Measurements from ENCODE around the gene AHI1.

AHI1 gene

DNA sequence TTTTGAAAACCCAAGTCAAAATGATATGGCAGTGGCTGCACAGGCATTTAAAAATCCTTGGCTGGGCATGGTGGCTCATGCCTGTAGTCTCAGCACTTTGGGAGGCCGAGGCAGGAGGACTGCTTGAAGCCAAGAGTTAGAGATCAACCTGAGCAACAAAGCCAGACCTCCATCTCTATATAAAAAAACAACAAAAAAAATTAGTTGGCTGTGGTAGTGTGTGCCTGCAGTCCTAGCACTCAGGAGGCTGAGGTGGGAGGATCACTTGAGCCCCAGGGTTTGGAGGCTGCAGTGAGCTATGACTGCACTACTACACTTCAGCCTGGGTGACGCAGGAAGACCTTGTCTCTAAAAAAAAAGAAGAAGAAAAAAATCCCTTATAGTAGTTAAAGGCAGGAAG lies 173.6 kb downstream of the AHI1 start:
- TF ChIP-seq, protein P1, sequence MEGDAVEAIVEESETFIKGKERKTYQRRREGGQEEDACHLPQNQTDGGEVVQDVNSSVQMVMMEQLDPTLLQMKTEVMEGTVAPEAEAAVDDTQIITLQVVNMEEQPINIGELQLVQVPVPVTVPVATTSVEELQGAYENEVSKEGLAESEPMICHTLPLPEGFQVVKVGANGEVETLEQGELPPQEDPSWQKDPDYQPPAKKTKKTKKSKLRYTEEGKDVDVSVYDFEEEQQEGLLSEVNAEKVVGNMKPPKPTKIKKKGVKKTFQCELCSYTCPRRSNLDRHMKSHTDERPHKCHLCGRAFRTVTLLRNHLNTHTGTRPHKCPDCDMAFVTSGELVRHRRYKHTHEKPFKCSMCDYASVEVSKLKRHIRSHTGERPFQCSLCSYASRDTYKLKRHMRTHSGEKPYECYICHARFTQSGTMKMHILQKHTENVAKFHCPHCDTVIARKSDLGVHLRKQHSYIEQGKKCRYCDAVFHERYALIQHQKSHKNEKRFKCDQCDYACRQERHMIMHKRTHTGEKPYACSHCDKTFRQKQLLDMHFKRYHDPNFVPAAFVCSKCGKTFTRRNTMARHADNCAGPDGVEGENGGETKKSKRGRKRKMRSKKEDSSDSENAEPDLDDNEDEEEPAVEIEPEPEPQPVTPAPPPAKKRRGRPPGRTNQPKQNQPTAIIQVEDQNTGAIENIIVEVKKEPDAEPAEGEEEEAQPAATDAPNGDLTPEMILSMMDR (conservative IDR thresholded peaks at IDR 0.05; ENCODE audit: control insufficient read depth, insufficient read depth, low read depth, low read length): no peak
- DNase-seq (ENCODE audit: low read depth): no peak
- H3K4me3 ChIP-seq (ENCODE audit: control insufficient read depth, low read depth, low read length): no peak overlapping the region

DNA sequence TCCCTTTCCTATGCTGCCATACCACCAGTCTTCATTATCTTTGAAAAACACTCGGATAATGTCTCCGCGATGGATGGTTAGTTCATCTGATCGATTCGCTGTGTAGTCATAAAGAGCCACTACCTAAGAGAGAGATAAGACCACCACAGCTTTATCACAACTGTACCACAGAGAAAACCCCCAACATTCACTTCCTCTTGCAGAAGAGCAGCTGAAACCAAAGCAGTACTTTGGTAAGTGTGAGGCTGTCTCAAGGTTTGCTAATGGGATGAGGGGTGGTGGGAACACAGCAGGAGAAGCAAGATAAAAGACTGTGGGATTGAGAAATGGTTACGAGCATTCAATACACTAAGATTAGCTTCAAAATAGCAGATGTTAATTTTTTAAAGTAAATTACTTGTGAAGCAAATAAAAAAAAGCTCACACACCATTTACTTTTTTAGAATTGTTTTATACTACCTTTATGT lies 174.3 kb downstream of the AHI1 start:
- H3K4me3 ChIP-seq (ENCODE audit: control insufficient read depth, low read depth, low read length): no peak overlapping the region
- TF ChIP-seq, protein P1 (conservative IDR thresholded peaks at IDR 0.05; ENCODE audit: control insufficient read depth, insufficient read depth, low read depth, low read length): no peak
- DNase-seq (ENCODE audit: low read depth): no peak

DNA sequence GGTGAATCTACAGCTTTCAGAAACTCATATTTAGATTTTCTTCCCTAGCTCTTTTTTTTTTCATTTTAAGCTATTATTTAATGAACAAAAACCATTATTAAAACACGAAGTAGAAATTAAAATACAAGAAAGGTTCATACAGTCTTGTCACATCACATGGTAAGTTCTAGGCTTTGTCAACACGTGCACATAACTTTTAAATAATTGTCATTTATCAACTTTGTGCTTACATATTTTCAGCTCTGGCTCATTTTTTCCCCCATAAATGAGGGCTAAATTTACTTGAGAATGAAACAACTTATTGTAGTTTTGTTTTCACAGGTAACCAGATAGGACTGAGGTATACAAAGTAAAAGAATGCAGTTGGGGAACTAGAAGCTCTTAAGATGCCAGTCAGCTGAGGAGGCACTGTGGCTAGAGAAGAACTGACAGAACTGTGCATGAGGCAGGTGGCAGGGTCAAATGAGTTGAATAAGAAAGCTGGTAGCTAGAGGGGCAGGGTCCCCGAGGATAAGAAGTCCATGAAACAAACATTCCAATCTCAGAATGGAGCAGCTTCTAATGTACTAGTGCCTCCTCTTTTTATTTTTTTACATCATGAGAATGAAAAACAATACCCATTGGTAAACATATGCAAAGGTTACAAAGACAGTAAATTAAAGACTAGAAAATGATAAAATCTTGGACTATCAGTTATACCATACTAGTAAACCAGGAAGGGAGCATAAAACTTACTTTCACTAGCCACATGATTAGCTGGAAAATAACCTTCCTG lies 174.9 kb downstream of the AHI1 start:
- DNase-seq (ENCODE audit: low read depth): no peak
- TF ChIP-seq, protein P1 (conservative IDR thresholded peaks at IDR 0.05; ENCODE audit: control insufficient read depth, insufficient read depth, low read depth, low read length): no peak
- H3K4me3 ChIP-seq (ENCODE audit: control insufficient read depth, low read depth, low read length): no peak overlapping the region

DNA sequence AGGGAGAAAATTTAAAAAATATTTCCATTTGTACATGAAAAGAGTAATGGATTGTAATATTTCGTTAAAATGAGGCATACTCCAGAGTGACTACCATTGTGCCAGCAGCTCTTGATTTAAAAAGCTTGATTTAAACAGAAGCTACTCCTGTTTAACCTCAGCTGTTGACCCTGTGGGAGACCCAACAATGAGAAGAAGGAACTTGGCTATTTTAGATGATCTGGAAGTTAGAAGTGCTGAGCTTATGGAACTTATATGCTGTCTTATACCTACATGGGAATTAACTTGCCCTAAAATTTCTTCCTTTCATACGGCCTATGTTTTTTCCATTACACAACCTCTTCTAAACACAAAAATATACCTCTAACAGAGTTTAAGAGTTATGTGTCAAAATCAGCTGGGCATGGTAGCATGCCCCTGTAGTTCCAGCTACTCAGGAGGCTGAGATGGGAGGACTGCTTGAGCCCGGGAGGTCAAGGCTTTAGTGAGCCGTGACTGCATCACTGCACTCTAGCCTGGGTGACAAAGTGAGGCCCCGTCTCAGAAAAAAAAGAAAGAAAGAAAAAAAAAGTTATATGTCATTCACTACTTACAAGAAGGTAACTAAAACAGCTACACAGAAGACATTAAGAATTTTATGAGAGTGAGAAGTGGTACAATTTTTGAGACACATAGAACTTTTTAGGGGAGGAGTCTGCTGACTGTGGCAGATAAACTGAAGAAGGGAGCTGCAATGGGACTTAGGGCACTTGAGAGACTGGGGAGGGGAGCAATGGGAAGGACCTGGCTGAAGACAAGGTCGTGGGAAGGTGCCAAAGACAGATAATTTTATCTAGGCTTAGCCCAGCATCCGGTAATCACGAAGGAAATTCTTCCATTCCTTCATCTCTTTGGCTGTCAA lies 176.6 kb downstream of the AHI1 start:
- no peak overlapping the region for H3K4me3 ChIP-seq (ENCODE audit: control insufficient read depth, low read depth, low read length)
- no peak for DNase-seq (ENCODE audit: low read depth)
- TF ChIP-seq, protein P1 (conservative IDR thresholded peaks at IDR 0.05; ENCODE audit: control insufficient read depth, insufficient read depth, low read depth, low read length): no peak

DNA sequence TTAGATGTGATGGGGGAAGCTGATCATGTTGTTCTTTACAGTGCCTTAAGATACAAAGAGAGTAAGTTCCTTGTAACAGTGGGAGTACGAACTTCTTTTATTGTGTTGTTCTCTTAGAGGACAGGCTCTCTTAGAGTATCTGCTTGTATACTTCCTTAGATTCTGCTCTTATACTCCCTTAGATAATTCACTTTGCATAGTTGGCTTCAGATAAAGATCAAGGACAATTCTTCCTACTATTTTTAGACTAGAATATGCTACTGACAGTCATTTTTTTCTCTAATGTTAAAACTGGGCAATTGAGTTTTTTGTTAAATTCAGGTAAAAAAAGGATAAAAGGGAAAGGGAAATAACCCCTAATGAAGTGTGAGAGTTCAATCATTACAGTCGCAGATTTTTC lies 177.7 kb downstream of the AHI1 start:
- TF ChIP-seq, protein P1 (conservative IDR thresholded peaks at IDR 0.05; ENCODE audit: control insufficient read depth, insufficient read depth, low read depth, low read length): no peak
- DNase-seq (ENCODE audit: low read depth): no peak
- no peak overlapping the region for H3K4me3 ChIP-seq (ENCODE audit: control insufficient read depth, low read depth, low read length)

DNA sequence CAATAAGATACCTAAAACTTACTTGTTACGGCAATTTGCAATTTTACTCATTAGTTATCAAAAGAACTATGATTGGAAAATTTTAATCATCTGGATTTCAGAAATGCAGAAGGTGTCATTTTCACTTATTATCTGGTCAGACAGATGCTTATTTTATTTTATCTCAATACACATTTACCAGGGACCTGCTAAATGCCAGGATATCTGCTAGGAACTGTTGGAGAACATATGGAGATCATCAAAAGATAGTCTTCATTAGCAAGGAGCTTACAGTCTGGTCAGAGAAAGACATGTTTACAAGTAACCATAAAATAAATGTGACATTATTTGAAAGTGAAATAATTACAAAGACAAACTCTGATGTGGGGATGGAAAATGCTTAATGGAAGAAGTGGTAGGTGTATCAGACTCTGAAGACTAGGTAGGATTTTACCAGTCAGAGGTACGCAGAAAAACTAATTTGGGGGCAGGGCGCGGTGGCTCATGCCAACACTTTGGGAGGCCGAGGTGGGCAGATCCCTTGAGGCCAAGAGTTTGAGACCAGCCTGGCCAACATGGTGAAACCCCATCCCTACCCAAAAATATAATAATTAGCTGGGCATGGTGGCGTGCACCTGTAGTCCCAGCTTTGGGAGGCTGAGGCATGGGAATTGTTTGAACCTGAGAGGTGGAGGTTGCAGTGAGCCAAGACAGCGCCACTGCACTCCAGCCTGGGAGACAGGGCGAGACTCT lies 178.6 kb downstream of the AHI1 start:
- DNase-seq (ENCODE audit: low read depth): no peak
- H3K4me3 ChIP-seq (ENCODE audit: control insufficient read depth, low read depth, low read length): no peak overlapping the region
- TF ChIP-seq, protein P1 (conservative IDR thresholded peaks at IDR 0.05; ENCODE audit: control insufficient read depth, insufficient read depth, low read depth, low read length): no peak
